ENCODE results near the gene TRIM33. TPM values are rescaled to one million over a fixed set of nuclear protein-coding genes. Genes with fewer than 3 reads are reported as not detected.

Gene TRIM33
- total RNA-seq, 4 donors from 2014 or later = 26.7 to 49.0 (median 34.5) TPM

GRCh38 chr1:114531094-114531493 lies 20.1 kb upstream of the TRIM33 start:
- 33 to 63% methylated on average over 1 of the region's 1 CpG for WGBS, 2 donors (ENCODE audit: low coverage in 1 of 2)
- H3K27ac ChIP-seq = no peak overlapping the region
- H3K4me1 ChIP-seq = no peaks in the 10 kb centered on the region
- no peak overlapping the region for H3K4me3 ChIP-seq
- no peaks in the 10 kb centered on the region for H3K9me3 ChIP-seq
- H3K36me3 ChIP-seq = no peaks in the 10 kb centered on the region
- ATAC-seq = no peak
- no peaks in the 10 kb centered on the region for H3K27me3 ChIP-seq
- no peak for TF ChIP-seq POLR2A (IDR thresholded peaks at IDR 0.05)
- no peak for TF ChIP-seq EP300 (IDR thresholded peaks at IDR 0.05)
- no peak for TF ChIP-seq POLR2AphosphoS5 (IDR thresholded peaks at IDR 0.05)
- no peak for TF ChIP-seq CTCF (IDR thresholded peaks at IDR 0.05)

GRCh38 chr1:114530224-114530623 lies 19.2 kb upstream of the TRIM33 start:
- H3K9me3 ChIP-seq = no peaks in the 10 kb centered on the region
- no peak for ATAC-seq
- no peaks in the 10 kb centered on the region for H3K4me1 ChIP-seq
- no peak overlapping the region for H3K27ac ChIP-seq
- no peaks in the 10 kb centered on the region for H3K36me3 ChIP-seq
- TF ChIP-seq CTCF (IDR thresholded peaks at IDR 0.05) (no peak), POLR2A (IDR thresholded peaks at IDR 0.05) (no peak), EP300 (IDR thresholded peaks at IDR 0.05) (no peak), POLR2AphosphoS5 (IDR thresholded peaks at IDR 0.05) (no peak)
- H3K27me3 ChIP-seq = no peaks in the 10 kb centered on the region
- 90 to 91% methylated on average over 1 to 2 of the region's 2 CpGs for WGBS, 2 donors (ENCODE audit: low coverage in 1 of 2)
- H3K4me3 ChIP-seq = no peak overlapping the region

DNA sequence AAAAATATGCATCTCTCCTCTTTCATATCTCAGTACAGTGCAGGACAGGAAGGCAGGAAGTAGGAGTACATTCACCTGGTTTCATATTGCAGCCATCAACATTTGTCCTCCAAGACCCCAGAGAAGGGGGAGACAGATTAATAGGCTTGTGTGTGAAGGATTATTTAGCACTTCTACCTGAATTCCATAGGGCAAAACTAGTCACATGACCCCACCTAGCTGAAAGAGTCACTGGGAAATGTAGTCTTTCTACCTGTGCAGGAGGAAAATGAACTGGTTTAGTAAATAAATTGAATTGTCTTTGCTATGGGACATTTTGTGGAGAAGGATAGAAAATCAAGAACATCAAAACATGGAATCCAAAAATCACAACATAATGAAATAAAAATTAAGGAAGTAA lies 13.9 kb upstream of the TRIM33 start:
- Histone ChIP-seq H3K4me3 (no peak overlapping the region), H3K4me1 (no peaks in the 10 kb centered on the region), H3K27me3 (no peaks in the 10 kb centered on the region), H3K9me3 (no peaks in the 10 kb centered on the region), H3K36me3 (no peaks in the 10 kb centered on the region), H3K27ac (no peak overlapping the region)
- ATAC-seq = no peak
- no peak for TF ChIP-seq EP300 (IDR thresholded peaks at IDR 0.05)
- TF ChIP-seq CTCF (IDR thresholded peaks at IDR 0.05) = no peak
- no peak for TF ChIP-seq POLR2A (IDR thresholded peaks at IDR 0.05)
- no peak for TF ChIP-seq POLR2AphosphoS5 (IDR thresholded peaks at IDR 0.05)

DNA sequence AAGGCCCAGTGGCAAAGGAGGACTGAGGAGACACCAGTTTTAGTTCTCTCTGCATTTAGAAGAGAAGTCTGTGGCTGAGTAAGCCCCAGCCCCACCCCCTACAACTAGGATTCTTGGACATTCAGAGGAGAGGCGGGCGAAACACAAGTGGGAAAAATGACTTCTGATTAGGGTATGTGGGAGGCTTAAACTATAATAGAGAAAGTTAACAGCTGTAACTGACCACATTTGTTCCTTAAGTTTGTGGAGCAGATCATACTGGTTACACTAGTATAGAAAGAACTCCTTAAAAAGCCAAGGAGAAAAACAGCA lies 11.2 kb upstream of the TRIM33 start:
- no peaks in the 10 kb centered on the region for H3K27me3 ChIP-seq
- no peaks in the 10 kb centered on the region for H3K36me3 ChIP-seq
- H3K4me1 ChIP-seq = no peaks in the 10 kb centered on the region
- no peaks in the 10 kb centered on the region for H3K9me3 ChIP-seq
- H3K27ac ChIP-seq = no peak overlapping the region
- ATAC-seq = no peak
- H3K4me3 ChIP-seq = no peak overlapping the region
- WGBS, 2 donors (ENCODE audit: low coverage in 1 of 2) = 35 to 50% methylated on average over 2 of the region's 2 CpGs
- TF ChIP-seq EP300 (IDR thresholded peaks at IDR 0.05) (no peak), POLR2AphosphoS5 (IDR thresholded peaks at IDR 0.05) (no peak), POLR2A (IDR thresholded peaks at IDR 0.05) (no peak), CTCF (IDR thresholded peaks at IDR 0.05) (no peak)

DNA sequence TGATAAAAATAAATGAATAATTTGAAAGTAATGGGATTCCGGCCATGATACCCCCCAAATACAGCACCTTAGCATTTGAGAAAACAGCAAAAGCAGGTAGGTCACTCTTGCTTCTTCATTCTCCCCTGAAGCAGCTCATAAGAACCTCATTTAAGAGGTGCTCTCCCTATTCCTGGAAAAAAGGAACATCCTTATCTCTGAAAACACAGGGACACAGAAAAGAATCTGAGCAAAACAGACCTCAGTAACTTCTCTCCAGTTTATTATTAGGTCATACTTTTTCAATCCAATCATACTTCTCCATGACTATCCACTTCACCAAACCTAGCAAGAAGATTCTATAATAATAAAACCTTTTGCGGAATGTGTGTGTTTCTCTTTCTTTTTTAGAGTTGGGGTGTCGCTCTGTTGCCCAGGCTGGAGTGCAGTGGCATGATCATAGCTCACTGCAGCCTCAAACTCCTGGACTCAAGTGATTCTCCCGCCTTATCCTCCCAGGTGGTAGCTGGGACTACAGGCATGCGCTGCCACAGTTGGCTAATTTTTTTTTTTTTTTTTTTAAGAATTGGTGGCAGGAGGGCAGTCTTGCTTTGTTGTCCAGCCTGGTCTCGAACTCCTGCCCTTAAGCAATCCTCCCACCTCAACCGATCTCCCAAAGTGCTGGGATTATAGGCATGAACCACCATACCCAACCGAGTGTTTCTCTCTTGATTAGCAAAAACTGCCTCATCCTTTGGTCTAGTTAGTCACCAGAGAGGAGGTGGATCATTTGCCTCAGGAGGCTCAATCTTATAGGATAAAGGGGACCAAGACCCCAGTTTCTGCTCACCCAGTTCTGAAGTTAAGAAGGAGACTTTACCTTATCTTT lies 10.6 kb upstream of the TRIM33 start:
- Histone ChIP-seq H3K4me1 (no peaks in the 10 kb centered on the region), H3K4me3 (no peak overlapping the region), H3K36me3 (no peaks in the 10 kb centered on the region), H3K27me3 (no peaks in the 10 kb centered on the region), H3K9me3 (no peaks in the 10 kb centered on the region), H3K27ac (no peak overlapping the region)
- no peak for TF ChIP-seq EP300 (IDR thresholded peaks at IDR 0.05)
- TF ChIP-seq CTCF (IDR thresholded peaks at IDR 0.05) = no peak
- no peak for TF ChIP-seq POLR2A (IDR thresholded peaks at IDR 0.05)
- TF ChIP-seq POLR2AphosphoS5 (IDR thresholded peaks at IDR 0.05) = no peak
- no peak for ATAC-seq
- whole genome bisulfite sequencing, 2 donors (ENCODE audit: low coverage in 1 of 2) = 87 to 88% methylated on average over 6 of the region's 8 CpGs

All from gastroesophageal sphincter (tissue), 4 donors.